Suppressor macrophage treated with lipopolysaccharide for 1 hour (primary cell): ENCODE measurements around the gene ZNF878.

ENCODE experiments used
- DNase-seq, 3 donors: peaks; one replicate each; pipeline ENCODE4 v3.0.0-alpha.2; 2020 to 2022

The ZNF878 gene

GRCh38 chr19:12034620-12035019 is 18.1 kb downstream of the ZNF878 start:
- DNase-seq: no peak

- no peak for DNase-seq
Measured at GRCh38 chr19:12034198-12034597, 18.6 kb downstream of the ZNF878 start.

- no peak for DNase-seq
Measured at GRCh38 chr19:12015753-12016116, 37.0 kb downstream of the ZNF878 start.

GRCh38 chr19:12015015-12015752 is 37.6 kb downstream of the ZNF878 start:
- DNase-seq: no peak

- no peak for DNase-seq
Measured at GRCh38 chr19:12000152-12000981, 52.4 kb downstream of the ZNF878 start.

- no peak for DNase-seq
Measured at GRCh38 chr19:11995174-11995573, 57.6 kb downstream of the ZNF878 start.
